HG03342 (cell line): ENCODE measurements around the gene TC2N.
"Not testable (repeated sequence)": the region's sequence is repeated elsewhere in the genome, so short reads cannot be mapped to it uniquely, and the experiment has no call there.

ENCODE experiments used
- ATAC-seq: cut with Tn5 transposase; IDR thresholded peaks from one replicate; pipeline ENCODE4 v1.9.1; 2021; ENCODE audit warnings: mild to moderate bottlenecking, moderate library complexity; ENCODE audit not compliant: unreplicated experiment

Gene TC2N

GRCh38 chr14:91867316-91867988, at the start of gene TC2N:
Gene TC2N (minus strand): TSS chr14:91867536. CDS start chr14:91813769, 53,767 bp downstream.
- ATAC-seq, result no peak

GRCh38 chr14:91912035-91912434, 44.7 kb upstream of the TC2N start:
- ATAC-seq, result no peak

GRCh38 chr14:91911474-91912032, 44.2 kb upstream of the TC2N start:
- ATAC-seq, result peak; percentile 58

- no peak for ATAC-seq
Measured at GRCh38 chr14:91910196-91910595, 42.9 kb upstream of the TC2N start.

GRCh38 chr14:91906374-91906773, 39.0 kb upstream of the TC2N start:
- ATAC-seq, result no peak

GRCh38 chr14:91904956-91905645, 37.8 kb upstream of the TC2N start:
- no peak for ATAC-seq

GRCh38 chr14:91904483-91904882, 37.1 kb upstream of the TC2N start:
- no peak for ATAC-seq

- ATAC-seq, result no peak
Measured at GRCh38 chr14:91903070-91903469, 35.7 kb upstream of the TC2N start.

- ATAC-seq, result no peak
Measured at GRCh38 chr14:91902336-91902735, 35.0 kb upstream of the TC2N start.

- ATAC-seq, result no peak
Measured at GRCh38 chr14:91901449-91902226, 34.3 kb upstream of the TC2N start.

- no peak for ATAC-seq
Measured at GRCh38 chr14:91899806-91900205, 32.5 kb upstream of the TC2N start.

GRCh38 chr14:91899213-91899612, 31.9 kb upstream of the TC2N start:
- ATAC-seq, result no peak

- no peak for ATAC-seq
Measured at GRCh38 chr14:91898372-91898771, 31.0 kb upstream of the TC2N start.

GRCh38 chr14:91897716-91898115, 30.4 kb upstream of the TC2N start:
- not testable (repeated sequence) for ATAC-seq

GRCh38 chr14:91897106-91897701, 29.9 kb upstream of the TC2N start:
- ATAC-seq, result no peak

- no peak for ATAC-seq
Measured at GRCh38 chr14:91896419-91896818, 29.1 kb upstream of the TC2N start.

- ATAC-seq, result no peak
Measured at GRCh38 chr14:91893669-91894068, 26.3 kb upstream of the TC2N start.

GRCh38 chr14:91893007-91893406, 25.7 kb upstream of the TC2N start:
- ATAC-seq, result no peak

GRCh38 chr14:91891721-91892220, 24.4 kb upstream of the TC2N start:
- no peak for ATAC-seq

GRCh38 chr14:91891101-91891500, 23.8 kb upstream of the TC2N start:
- no peak for ATAC-seq

- no peak for ATAC-seq
Measured at GRCh38 chr14:91890291-91890749, 23.0 kb upstream of the TC2N start.
